ENCODE measurements around the gene TBC1D9. TPM values are rescaled to one million over a fixed set of nuclear protein-coding genes. Genes with fewer than 3 reads are reported as not detected.

TBC1D9 gene
- total RNA-seq, 1 donor from 2014 or later: 54.2 TPM

DNA sequence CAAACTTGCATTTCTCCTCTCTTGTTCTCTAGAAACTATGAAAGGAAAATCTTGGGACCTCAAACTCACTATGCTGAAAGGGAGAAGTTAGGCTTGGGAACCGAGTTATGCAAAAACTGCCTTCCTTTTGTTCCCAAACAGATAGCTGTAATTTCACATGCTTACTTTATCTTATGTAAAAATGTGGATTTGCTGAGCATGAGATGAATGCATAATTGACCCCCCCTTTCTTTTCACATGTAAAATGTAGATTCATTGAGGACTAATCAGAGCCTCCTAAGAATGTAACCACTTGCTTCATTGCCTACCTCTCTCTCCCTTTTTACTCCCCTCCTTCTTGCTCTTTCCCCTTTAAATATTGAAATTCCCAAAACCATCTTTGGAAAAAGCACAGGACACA lies 18.0 kb downstream of the TBC1D9 start:
- Mint-ChIP-seq H3K36me3 (no peaks in the 10 kb centered on the region), H3K27me3 (ENCODE audit: low read depth) (no peaks in the 10 kb centered on the region), H3K27ac (peak overlapping the region; percentile 76), H3K4me3 (no peak overlapping the region), H3K9me3 (no peaks in the 10 kb centered on the region), H3K4me1 (peaks cover 75% of the 10 kb centered on the region)
- TF ChIP-seq, protein P1, sequence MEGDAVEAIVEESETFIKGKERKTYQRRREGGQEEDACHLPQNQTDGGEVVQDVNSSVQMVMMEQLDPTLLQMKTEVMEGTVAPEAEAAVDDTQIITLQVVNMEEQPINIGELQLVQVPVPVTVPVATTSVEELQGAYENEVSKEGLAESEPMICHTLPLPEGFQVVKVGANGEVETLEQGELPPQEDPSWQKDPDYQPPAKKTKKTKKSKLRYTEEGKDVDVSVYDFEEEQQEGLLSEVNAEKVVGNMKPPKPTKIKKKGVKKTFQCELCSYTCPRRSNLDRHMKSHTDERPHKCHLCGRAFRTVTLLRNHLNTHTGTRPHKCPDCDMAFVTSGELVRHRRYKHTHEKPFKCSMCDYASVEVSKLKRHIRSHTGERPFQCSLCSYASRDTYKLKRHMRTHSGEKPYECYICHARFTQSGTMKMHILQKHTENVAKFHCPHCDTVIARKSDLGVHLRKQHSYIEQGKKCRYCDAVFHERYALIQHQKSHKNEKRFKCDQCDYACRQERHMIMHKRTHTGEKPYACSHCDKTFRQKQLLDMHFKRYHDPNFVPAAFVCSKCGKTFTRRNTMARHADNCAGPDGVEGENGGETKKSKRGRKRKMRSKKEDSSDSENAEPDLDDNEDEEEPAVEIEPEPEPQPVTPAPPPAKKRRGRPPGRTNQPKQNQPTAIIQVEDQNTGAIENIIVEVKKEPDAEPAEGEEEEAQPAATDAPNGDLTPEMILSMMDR (IDR thresholded peaks at IDR 0.05; ENCODE audit: unreplicated experiment): no peak
- no peak for DNase-seq (ENCODE audit: low spot score in 2 of 2, unreplicated experiment in 2 of 2)

DNA sequence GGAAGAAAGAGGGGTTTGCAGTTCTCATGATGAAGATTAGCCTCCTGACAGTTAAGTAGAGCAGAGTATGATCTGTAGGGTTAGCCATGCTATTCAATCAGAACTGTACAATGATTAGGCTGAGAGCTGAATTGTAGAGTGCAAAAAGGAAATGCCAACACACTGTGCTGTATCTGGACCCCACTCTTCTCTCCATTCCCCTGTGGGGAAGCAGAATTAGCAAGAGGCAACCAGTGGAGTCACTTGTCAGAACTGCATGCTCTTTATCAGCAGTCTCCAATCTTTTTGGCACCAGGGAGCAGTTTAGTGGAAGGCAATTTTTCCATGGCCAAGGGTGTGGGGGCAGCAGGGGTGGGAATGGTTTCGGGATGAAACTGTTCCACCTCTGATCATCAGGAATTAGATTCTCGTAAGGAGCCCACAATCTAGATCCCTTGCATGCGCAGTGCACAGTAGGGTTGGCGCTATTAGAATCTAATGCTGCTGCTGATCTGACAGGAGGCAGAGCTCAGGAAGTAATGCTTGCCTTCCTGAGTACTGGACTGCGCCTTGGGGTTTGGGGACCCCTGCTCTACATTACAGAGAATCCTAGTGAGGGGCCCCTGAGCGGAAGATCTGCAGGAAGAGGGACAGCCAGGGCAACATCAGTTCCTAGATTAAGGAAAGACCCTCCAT lies 19.4 kb downstream of the TBC1D9 start:
- H3K27ac Mint-ChIP-seq: peak overlapping the region; percentile 76
- TF ChIP-seq, protein P1 (IDR thresholded peaks at IDR 0.05; ENCODE audit: unreplicated experiment): no peak
- no peak overlapping the region for H3K4me3 Mint-ChIP-seq
- no peaks in the 10 kb centered on the region for H3K27me3 Mint-ChIP-seq (ENCODE audit: low read depth)
- peaks cover 70% of the 10 kb centered on the region for H3K4me1 Mint-ChIP-seq
- no peaks in the 10 kb centered on the region for H3K9me3 Mint-ChIP-seq
- no peaks in the 10 kb centered on the region for H3K36me3 Mint-ChIP-seq
- DNase-seq (ENCODE audit: low spot score in 2 of 2, unreplicated experiment in 2 of 2): no peak

DNA sequence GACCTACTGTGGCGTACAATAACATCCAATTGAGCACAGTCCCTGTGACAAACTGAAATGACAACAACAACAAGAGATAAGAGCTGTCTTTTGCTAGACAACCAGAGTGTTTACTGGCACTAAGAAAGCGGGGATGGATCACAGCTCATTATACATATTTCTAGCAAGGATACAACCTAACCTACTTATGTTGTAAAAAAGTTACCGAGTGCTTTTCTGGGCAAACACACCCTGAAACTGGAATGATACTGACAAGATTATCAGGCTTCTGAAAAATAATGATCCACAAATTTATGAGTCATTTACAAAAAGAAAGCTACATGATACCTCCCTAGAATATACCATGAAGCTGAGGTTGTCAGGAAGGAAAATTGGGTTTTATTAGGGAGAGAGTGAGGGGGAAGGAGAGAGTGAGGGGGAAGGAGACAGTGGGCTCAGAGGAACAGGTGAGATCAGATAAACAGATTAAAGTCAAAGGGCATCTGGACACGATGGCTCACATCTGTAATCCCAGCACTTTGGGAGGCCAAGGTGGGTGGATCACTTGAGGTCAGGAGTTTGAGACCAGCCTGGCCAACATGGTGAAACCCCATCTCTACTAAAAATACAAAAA lies 20.3 kb downstream of the TBC1D9 start:
- Mint-ChIP-seq H3K36me3 (no peaks in the 10 kb centered on the region), H3K9me3 (no peaks in the 10 kb centered on the region), H3K27ac (peak overlapping the region; percentile 91), H3K27me3 (ENCODE audit: low read depth) (no peaks in the 10 kb centered on the region), H3K4me1 (peaks cover 61% of the 10 kb centered on the region), H3K4me3 (no peak overlapping the region)
- DNase-seq (ENCODE audit: low spot score in 2 of 2, unreplicated experiment in 2 of 2): no peak
- TF ChIP-seq, protein P1 (IDR thresholded peaks at IDR 0.05; ENCODE audit: unreplicated experiment): no peak

DNA sequence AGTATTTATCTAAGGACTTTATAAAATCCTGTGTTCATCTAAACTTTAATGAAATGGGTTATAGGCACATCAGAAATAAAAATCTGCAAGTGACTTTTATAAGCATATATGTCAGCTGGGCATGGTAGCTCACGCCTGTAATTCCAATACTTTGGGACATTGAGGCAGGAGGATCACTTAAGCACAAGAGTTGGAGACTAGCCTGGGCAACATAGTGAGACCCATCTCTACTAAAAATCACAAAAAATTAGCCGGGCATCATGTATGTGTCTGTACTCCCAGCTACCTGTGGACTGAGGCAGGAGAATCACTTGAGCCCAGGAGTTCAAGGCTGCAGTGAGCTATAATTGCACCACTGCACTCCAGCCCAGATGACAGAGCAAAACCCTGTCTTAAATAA lies 20.9 kb downstream of the TBC1D9 start:
- no peaks in the 10 kb centered on the region for H3K9me3 Mint-ChIP-seq
- H3K4me1 Mint-ChIP-seq: peaks cover 58% of the 10 kb centered on the region
- no peak for DNase-seq (ENCODE audit: low spot score in 2 of 2, unreplicated experiment in 2 of 2)
- TF ChIP-seq, protein P1 (IDR thresholded peaks at IDR 0.05; ENCODE audit: unreplicated experiment): no peak
- no peaks in the 10 kb centered on the region for H3K36me3 Mint-ChIP-seq
- H3K27ac Mint-ChIP-seq: peak overlapping the region; percentile 91
- H3K27me3 Mint-ChIP-seq (ENCODE audit: low read depth): no peaks in the 10 kb centered on the region
- no peak overlapping the region for H3K4me3 Mint-ChIP-seq

DNA sequence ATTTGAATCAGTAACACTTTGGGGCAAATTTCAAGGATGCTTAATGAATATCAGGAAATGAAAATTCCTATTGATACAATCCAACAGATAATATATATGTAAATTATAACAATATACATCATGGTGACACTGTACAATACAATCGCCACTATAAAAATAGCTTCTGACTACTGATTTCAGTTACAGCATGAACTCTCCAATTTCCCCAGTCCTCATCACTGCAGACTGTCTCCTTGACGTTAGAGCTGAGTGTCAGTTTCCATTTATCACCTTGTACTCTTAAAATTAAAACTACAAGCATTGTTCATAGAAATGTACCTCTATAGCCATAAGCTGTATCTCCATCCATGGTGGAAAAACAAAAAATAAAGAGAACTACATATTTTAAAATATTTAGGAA lies 23.4 kb downstream of the TBC1D9 start:
- DNase-seq (ENCODE audit: low spot score in 2 of 2, unreplicated experiment in 2 of 2): no peak
- H3K27ac Mint-ChIP-seq: peak overlapping the region; percentile 77
- no peak overlapping the region for H3K4me3 Mint-ChIP-seq
- TF ChIP-seq, protein P1 (IDR thresholded peaks at IDR 0.05; ENCODE audit: unreplicated experiment): no peak
- no peaks in the 10 kb centered on the region for H3K27me3 Mint-ChIP-seq (ENCODE audit: low read depth)
- H3K36me3 Mint-ChIP-seq: no peaks in the 10 kb centered on the region
- H3K4me1 Mint-ChIP-seq: peaks cover 67% of the 10 kb centered on the region
- no peaks in the 10 kb centered on the region for H3K9me3 Mint-ChIP-seq

Data from mesothelial cell of epicardium (in vitro differentiated cells).